AG04450 (cell line): Measurements from ENCODE around the gene RB1. TPM values are rescaled to one million over a fixed set of nuclear protein-coding genes. Genes with fewer than 3 reads are reported as not detected.

ENCODE experiments used
- CTCF ChIA-PET: fragments of 300-600, 350-600 bp; formaldehyde crosslinking; extraction: SDS; loops from one replicate; lab custom pipeline; 2022; ENCODE audit warnings: antibody characterized with exemption, inconsistent platforms; lab: Charles Lee
- POLR2A ChIA-PET: fragments of 350-600 bp; formaldehyde crosslinking; extraction: SDS; loops from one replicate; lab custom pipeline; 2021; ENCODE audit warnings: antibody characterized with exemption, inconsistent platforms; lab: Yijun Ruan, JAX
- DNase-seq: peaks from one replicate; pipeline ENCODE4 v3.0.0-alpha.2; 2011; ENCODE audit warnings: low read depth, low spot score
- H3K27ac ChIP-seq: one replicate; pipeline ENCODE4 v1.5.1; 2012; ENCODE audit warnings: low read depth, low read length, control low read depth
- H3K27me3 ChIP-seq: one replicate; pipeline ENCODE4 v1.6.0; 2012; ENCODE audit warnings: low read length; ENCODE audit not compliant: control insufficient read depth, insufficient read depth
- H3K4me3 ChIP-seq: 2 replicates; pipeline ENCODE4 v1.5.1; 2011; ENCODE audit warnings: mild to moderate bottlenecking, low read depth, low read length, control low read depth
- H3K9me3 ChIP-seq: 2 replicates; pipeline ENCODE4 v1.5.1; 2012; ENCODE audit warnings: low read length; ENCODE audit not compliant: control insufficient read depth, insufficient read depth
- polyA plus RNA-seq: library from polyadenylated mRNA; depleted of rRNA; stranded (reverse); fragments of >200 nt; gene quantifications from 2 replicates; pipeline ENCODE4 v1.2.3, GENCODE V29; 2011
- TF ChIP-seq, protein P1 (sequence below): IDR thresholded peaks from 2 replicates; pipeline ENCODE4 v1.5.1; 2011; ENCODE audit warnings: low read depth, low read length, control low read depth, inconsistent platforms

The RB1 gene
- polyA plus RNA-seq, 1 experiment = 27.3 TPM

DNA sequence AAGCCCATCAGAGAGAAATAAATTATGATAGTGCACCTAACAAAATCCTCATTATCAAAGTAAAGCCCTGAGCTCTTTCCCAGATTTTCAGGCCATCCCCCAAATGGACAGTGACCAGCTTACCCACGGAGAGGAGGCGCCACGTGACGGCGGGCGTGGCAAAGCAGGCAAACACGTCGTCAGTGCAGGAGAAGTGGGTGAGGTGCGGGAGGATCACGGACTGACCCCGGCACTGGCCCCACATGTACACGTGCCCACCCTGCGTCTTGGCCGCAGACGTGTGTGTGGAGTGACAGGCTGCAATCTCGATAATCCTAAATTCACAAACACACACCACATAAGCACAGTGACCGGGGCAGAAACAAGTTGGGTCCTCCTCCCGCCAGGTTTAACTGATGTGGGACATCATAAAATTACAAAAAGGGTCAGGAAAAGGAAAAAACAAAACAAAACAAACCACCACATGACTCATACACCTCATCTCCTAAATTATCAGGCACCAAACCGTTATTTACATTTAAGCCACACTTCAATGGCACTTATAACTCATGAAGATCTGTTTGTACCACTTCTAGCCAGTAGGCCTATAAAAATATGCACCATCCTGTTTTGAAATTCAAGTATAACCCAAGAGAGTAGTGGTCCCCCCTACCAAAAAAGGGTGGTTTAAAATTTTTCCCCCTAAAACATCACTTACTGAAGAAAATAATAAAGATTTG, 199.2 kb downstream of the RB1 start:
- 0 out of 2 replicates have a peak, but pooled peaks cover 3% of the 10 kb centered on the region for H3K9me3 ChIP-seq
- no peak overlapping the region for H3K4me3 ChIP-seq
- no peaks in the 10 kb centered on the region for H3K27me3 ChIP-seq
- TF ChIP-seq, protein P1, sequence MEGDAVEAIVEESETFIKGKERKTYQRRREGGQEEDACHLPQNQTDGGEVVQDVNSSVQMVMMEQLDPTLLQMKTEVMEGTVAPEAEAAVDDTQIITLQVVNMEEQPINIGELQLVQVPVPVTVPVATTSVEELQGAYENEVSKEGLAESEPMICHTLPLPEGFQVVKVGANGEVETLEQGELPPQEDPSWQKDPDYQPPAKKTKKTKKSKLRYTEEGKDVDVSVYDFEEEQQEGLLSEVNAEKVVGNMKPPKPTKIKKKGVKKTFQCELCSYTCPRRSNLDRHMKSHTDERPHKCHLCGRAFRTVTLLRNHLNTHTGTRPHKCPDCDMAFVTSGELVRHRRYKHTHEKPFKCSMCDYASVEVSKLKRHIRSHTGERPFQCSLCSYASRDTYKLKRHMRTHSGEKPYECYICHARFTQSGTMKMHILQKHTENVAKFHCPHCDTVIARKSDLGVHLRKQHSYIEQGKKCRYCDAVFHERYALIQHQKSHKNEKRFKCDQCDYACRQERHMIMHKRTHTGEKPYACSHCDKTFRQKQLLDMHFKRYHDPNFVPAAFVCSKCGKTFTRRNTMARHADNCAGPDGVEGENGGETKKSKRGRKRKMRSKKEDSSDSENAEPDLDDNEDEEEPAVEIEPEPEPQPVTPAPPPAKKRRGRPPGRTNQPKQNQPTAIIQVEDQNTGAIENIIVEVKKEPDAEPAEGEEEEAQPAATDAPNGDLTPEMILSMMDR = no peak
- no peak overlapping the region for H3K27ac ChIP-seq
- no peak for DNase-seq
- ChIA-PET CTCF (no interaction called here), POLR2A (no interaction called here)

DNA sequence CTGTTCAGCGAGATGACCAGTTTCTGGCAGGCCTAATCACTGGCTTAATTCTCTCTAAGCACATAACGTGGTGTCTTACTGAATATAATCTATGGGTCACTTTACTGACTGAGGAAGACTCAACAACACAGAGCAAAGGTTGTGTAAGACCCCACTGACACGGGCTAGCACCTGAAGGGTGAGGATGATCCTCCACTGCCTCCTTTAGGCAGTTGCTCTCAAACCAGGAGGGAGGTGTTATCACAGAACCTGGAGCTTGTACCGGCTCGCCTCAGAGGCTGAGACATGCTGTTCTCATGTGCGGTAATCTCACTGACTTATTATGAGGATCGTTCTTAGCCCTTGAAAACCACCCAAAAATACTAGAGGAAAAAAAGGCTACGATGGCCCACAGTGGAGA, 201.1 kb downstream of the RB1 start:
- DNase-seq = no peak
- TF ChIP-seq, protein P1 = no peak
- no peaks in the 10 kb centered on the region for H3K27me3 ChIP-seq
- 0 out of 2 replicates have a peak, but pooled peaks cover 3% of the 10 kb centered on the region for H3K9me3 ChIP-seq
- ChIA-PET CTCF (no interaction called here), POLR2A (no interaction called here)
- no peak overlapping the region for H3K4me3 ChIP-seq
- H3K27ac ChIP-seq = no peak overlapping the region

DNA sequence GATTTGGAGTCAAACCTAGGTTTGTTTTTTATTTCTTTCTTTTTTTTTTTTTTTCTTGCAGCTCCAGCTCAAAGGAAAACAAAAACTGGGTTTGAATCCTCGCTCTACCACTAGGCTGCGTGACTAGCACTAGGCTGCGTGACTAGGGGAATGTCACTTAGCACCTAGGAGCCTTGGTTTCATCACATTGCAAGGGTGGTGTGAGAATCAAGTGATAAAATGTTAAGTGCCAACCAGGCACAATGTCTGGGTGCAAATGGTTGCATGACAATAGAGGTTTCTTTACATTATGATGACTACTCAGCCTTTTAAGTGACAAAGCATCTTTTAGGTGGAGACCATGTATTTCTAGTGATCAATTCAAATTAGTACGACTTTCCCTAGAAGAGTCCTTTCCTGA, 201.5 kb downstream of the RB1 start:
- ChIA-PET POLR2A (no interaction called here), CTCF (no interaction called here)
- TF ChIP-seq, protein P1 = no peak
- DNase-seq = no peak
- Histone ChIP-seq H3K27me3 (no peaks in the 10 kb centered on the region), H3K4me3 (no peak overlapping the region), H3K27ac (peak overlapping the region; percentile 47), H3K9me3 (0 out of 2 replicates have a peak, but pooled peaks cover 3% of the 10 kb centered on the region)

DNA sequence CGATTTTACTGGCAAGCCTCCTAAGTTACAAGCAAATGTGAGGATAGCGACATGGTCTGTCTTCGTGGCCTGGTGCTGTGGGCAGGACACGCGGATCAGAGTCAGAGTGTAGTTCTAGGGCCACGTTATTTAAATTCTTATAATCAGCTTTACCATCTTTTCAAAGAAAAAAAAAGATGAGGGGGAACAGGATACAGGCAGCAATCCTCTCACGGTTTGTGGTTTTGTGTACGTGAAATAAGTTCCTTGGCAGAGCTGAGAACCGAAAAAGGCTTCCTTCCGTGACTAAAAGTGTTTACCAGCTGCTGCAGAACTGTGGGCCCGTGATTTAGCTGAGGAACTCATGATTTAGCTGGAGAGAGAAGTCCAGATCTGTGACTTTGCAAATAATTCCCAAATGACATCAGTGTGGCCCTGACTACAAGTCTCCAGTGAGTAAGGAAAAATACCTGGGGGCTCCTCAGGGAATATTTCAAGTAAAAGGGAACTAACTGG, 202.1 kb downstream of the RB1 start:
- Histone ChIP-seq H3K27me3 (no peaks in the 10 kb centered on the region), H3K4me3 (no peak overlapping the region), H3K9me3 (0 out of 2 replicates have a peak, but pooled peaks cover 3% of the 10 kb centered on the region), H3K27ac (peak overlapping the region; percentile 47)
- CTCF ChIA-PET = no interaction called here
- peak; percentile 8 for DNase-seq
- TF ChIP-seq, protein P1 = no peak
- POLR2A ChIA-PET = no interaction called here

DNA sequence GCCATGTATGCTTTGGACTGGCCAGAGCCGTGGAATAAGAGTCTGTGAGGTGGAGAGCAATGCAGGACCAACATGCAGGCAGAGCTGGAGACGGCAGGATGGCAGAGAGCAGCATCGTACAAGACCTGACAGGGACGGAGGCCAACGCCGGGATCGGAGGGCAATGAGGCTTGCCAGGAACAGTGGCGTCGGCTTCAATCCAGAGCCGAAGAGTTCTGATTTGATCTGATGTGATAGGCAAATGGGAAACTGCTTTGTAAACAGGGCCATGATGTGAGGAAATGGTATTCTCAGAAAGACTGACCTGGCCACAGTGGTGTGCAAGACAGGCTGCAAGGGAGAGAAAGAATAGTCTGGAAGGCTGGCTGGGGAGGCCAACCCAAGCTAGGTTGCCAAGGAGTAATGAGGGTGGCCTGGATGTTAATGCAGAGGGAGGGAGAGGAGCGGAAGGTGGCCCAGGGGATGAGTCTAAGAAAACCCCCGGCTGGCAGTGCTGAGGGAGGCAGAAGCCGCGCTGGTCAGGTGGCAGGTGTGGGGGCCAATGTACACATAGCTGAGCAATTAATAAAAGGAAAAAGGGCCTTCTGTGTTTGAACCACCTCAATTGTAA, 202.6 kb downstream of the RB1 start:
- TF ChIP-seq, protein P1 = no peak
- 0 out of 2 replicates have a peak, but pooled peaks cover 3% of the 10 kb centered on the region for H3K9me3 ChIP-seq
- DNase-seq = no peak
- no peak overlapping the region for H3K27ac ChIP-seq
- no peak overlapping the region for H3K4me3 ChIP-seq
- H3K27me3 ChIP-seq = no peaks in the 10 kb centered on the region
- CTCF ChIA-PET = no interaction called here
- POLR2A ChIA-PET = no interaction called here
